Measurements from ENCODE around the gene EPS8L1. TPM values are rescaled to one million over a fixed set of nuclear protein-coding genes. Genes with fewer than 3 reads are reported as not detected.

The EPS8L1 gene

Small RNA genes lying within 50 kb of the gene (small RNA-seq; reads per million reads assigned to genes)
- not detected for gene MIR7975 (ENCODE audit: insufficient read depth)
